Medulla oblongata (tissue), 1 donor: ENCODE data around the gene DUS4L.

Source experiments
- DNase-seq: peaks from one replicate; pipeline ENCODE4 v3.0.0-alpha.2; 2015; ENCODE audit errors: extremely low spot score

DUS4L gene

GRCh38 chr7:107580716-107581383 lies 17.1 kb downstream of the DUS4L start:
- no peak for DNase-seq

GRCh38 chr7:107581387-107582013 lies 17.7 kb downstream of the DUS4L start:
- no peak for DNase-seq

GRCh38 chr7:107582875-107583274 lies 19.1 kb downstream of the DUS4L start:
- DNase-seq: no peak

- DNase-seq: no peak
Observed at GRCh38 chr7:107584716-107585115, 20.9 kb downstream of the DUS4L start.

GRCh38 chr7:107588529-107589130 lies 24.9 kb downstream of the DUS4L start:
- no peak for DNase-seq

GRCh38 chr7:107591421-107591820 lies 27.6 kb downstream of the DUS4L start:
- no peak for DNase-seq

GRCh38 chr7:107592361-107593024 lies 28.7 kb downstream of the DUS4L start:
- no peak for DNase-seq

GRCh38 chr7:107593025-107593410 lies 29.2 kb downstream of the DUS4L start:
- DNase-seq: no peak

GRCh38 chr7:107594961-107595737 lies 31.4 kb downstream of the DUS4L start:
- peak; percentile 18 for DNase-seq

- DNase-seq: no peak
Observed at GRCh38 chr7:107596881-107597581, 33.3 kb downstream of the DUS4L start.

- no peak for DNase-seq
Observed at GRCh38 chr7:107597582-107597916, 33.8 kb downstream of the DUS4L start.

GRCh38 chr7:107597953-107598352 lies 34.2 kb downstream of the DUS4L start:
- no peak for DNase-seq

GRCh38 chr7:107599262-107599661 lies 35.5 kb downstream of the DUS4L start:
- DNase-seq: no peak

GRCh38 chr7:107600816-107601215 lies 37.0 kb downstream of the DUS4L start:
- no peak for DNase-seq

GRCh38 chr7:107605218-107605815 lies 41.5 kb downstream of the DUS4L start:
- no peak for DNase-seq

GRCh38 chr7:107606303-107606702 lies 42.5 kb downstream of the DUS4L start:
- DNase-seq: no peak

- DNase-seq: no peak
Observed at GRCh38 chr7:107609811-107610261, 46.1 kb downstream of the DUS4L start.

GRCh38 chr7:107610323-107610722 lies 46.6 kb downstream of the DUS4L start:
- DNase-seq: no peak

GRCh38 chr7:107613439-107613838 lies 49.7 kb downstream of the DUS4L start:
- DNase-seq: no peak

GRCh38 chr7:107613948-107614347 lies 50.2 kb downstream of the DUS4L start:
- no peak for DNase-seq

- DNase-seq: no peak
Observed at GRCh38 chr7:107614425-107614824, 50.7 kb downstream of the DUS4L start.
